ENCODE data around the gene TPD52L1.
"Not testable (repeated sequence)": the region's sequence is repeated elsewhere in the genome, so short reads cannot be mapped to it uniquely, and the experiment has no call there.

TPD52L1 gene

GRCh38 chr6:125277838-125278237 is 124.3 kb downstream of the TPD52L1 start:
- no peak for DNase-seq (ENCODE audit: low read depth)
- no peak overlapping the region for H3K4me3 ChIP-seq (replicated peaks; ENCODE audit: low read depth, low read length)
- no peak for TF ChIP-seq CTCF (IDR thresholded peaks at IDR 0.05; ENCODE audit: low read length, missing control alignments)

- H3K4me3 ChIP-seq (replicated peaks; ENCODE audit: low read depth, low read length), result no peak overlapping the region
- TF ChIP-seq CTCF (IDR thresholded peaks at IDR 0.05; ENCODE audit: low read length, missing control alignments), result no peak
- DNase-seq (ENCODE audit: low read depth), result no peak
Measured at GRCh38 chr6:125279961-125280360, 126.4 kb downstream of the TPD52L1 start.

GRCh38 chr6:125280370-125281035 is 126.9 kb downstream of the TPD52L1 start:
- not testable (repeated sequence) for H3K4me3 ChIP-seq (replicated peaks; ENCODE audit: low read depth, low read length); DNase-seq (ENCODE audit: low read depth)

- not testable (repeated sequence) for DNase-seq (ENCODE audit: low read depth); H3K4me3 ChIP-seq (replicated peaks; ENCODE audit: low read depth, low read length)
Measured at GRCh38 chr6:125282470-125282869, 128.9 kb downstream of the TPD52L1 start.

- H3K4me3 ChIP-seq (replicated peaks; ENCODE audit: low read depth, low read length), result no peak overlapping the region
- TF ChIP-seq CTCF (IDR thresholded peaks at IDR 0.05; ENCODE audit: low read length, missing control alignments), result no peak
- DNase-seq (ENCODE audit: low read depth), result no peak
Measured at GRCh38 chr6:125285353-125285752, 131.8 kb downstream of the TPD52L1 start.

GRCh38 chr6:125285936-125286335 is 132.4 kb downstream of the TPD52L1 start:
- no peak overlapping the region for H3K4me3 ChIP-seq (replicated peaks; ENCODE audit: low read depth, low read length)
- no peak for DNase-seq (ENCODE audit: low read depth)
- TF ChIP-seq CTCF (IDR thresholded peaks at IDR 0.05; ENCODE audit: low read length, missing control alignments), result no peak

- no peak for TF ChIP-seq CTCF (IDR thresholded peaks at IDR 0.05; ENCODE audit: low read length, missing control alignments)
- H3K4me3 ChIP-seq (replicated peaks; ENCODE audit: low read depth, low read length), result no peak overlapping the region
- no peak for DNase-seq (ENCODE audit: low read depth)
Measured at GRCh38 chr6:125287718-125288117, 134.1 kb downstream of the TPD52L1 start.

GRCh38 chr6:125293587-125293986 is 140.0 kb downstream of the TPD52L1 start:
- no peak overlapping the region for H3K4me3 ChIP-seq (replicated peaks; ENCODE audit: low read depth, low read length)
- no peak for TF ChIP-seq CTCF (IDR thresholded peaks at IDR 0.05; ENCODE audit: low read length, missing control alignments)
- DNase-seq (ENCODE audit: low read depth), result no peak
